GM12865 (cell line): ENCODE results near the gene RASSF5.
"Not testable (repeated sequence)": the region's sequence is repeated elsewhere in the genome, so short reads cannot be mapped to it uniquely, and the experiment has no call there.

Source experiments
- DNase-seq: peaks from one replicate; pipeline ENCODE4 v3.0.0; 2010; ENCODE audit warnings: low read depth
- H3K4me3 ChIP-seq: 2 replicates; pipeline ENCODE4 v1.5.1; 2011; ENCODE audit warnings: mild to moderate bottlenecking, low read depth, low read length, control low read depth
- TF ChIP-seq, protein P1 (sequence below): IDR thresholded peaks from 2 replicates; pipeline ENCODE4 v1.5.1; 2011; ENCODE audit warnings: low read length, control low read depth, low read depth, inconsistent platforms; ENCODE audit not compliant: insufficient read depth; ENCODE audit errors: missing control alignments

Gene RASSF5

GRCh38 chr1:206579747-206580437, 72.6 kb downstream of the RASSF5 start:
- DNase-seq, result peak; percentile 92
- H3K4me3 ChIP-seq, result peak overlapping the region; percentile 18
- TF ChIP-seq, protein P1, sequence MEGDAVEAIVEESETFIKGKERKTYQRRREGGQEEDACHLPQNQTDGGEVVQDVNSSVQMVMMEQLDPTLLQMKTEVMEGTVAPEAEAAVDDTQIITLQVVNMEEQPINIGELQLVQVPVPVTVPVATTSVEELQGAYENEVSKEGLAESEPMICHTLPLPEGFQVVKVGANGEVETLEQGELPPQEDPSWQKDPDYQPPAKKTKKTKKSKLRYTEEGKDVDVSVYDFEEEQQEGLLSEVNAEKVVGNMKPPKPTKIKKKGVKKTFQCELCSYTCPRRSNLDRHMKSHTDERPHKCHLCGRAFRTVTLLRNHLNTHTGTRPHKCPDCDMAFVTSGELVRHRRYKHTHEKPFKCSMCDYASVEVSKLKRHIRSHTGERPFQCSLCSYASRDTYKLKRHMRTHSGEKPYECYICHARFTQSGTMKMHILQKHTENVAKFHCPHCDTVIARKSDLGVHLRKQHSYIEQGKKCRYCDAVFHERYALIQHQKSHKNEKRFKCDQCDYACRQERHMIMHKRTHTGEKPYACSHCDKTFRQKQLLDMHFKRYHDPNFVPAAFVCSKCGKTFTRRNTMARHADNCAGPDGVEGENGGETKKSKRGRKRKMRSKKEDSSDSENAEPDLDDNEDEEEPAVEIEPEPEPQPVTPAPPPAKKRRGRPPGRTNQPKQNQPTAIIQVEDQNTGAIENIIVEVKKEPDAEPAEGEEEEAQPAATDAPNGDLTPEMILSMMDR, result no peak

GRCh38 chr1:206580438-206581113, 73.2 kb downstream of the RASSF5 start:
- peak overlapping the region; percentile 11; the same call in 1 of the 2 replicates for H3K4me3 ChIP-seq
- TF ChIP-seq, protein P1, result no peak
- DNase-seq, result no peak

GRCh38 chr1:206581114-206581497, 73.8 kb downstream of the RASSF5 start:
- not testable (repeated sequence) for H3K4me3 ChIP-seq, DNase-seq

- peak; percentile 28 for DNase-seq
- H3K4me3 ChIP-seq, result no peak overlapping the region
- TF ChIP-seq, protein P1, result no peak
These were observed 74.2 kb downstream of the RASSF5 start for GRCh38 chr1:206581571-206581981.

DNA sequence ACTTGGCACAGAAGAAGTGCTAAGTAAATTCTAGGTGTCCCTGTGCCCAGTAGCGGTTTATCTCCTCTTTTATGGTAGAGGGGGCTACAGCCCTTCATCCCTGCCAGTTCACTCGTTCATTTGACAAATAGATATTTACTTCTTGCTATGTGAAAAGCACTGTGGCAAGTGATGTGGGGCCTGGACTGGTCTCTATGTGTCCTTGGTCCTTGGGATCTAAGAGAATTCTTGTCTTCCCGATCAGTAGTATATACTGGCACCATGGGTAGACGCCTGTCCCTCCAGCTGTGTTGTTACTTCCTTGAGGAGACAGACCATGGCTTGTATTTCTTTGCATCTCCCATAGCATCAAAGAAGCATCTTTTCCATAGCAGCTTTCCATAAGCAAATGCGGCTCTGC, 75.2 kb downstream of the RASSF5 start:
- TF ChIP-seq, protein P1, result no peak
- DNase-seq, result no peak
- no peak overlapping the region for H3K4me3 ChIP-seq

GRCh38 chr1:206582971-206583706, 75.8 kb downstream of the RASSF5 start:
- DNase-seq, result no peak
- TF ChIP-seq, protein P1, result no peak
- no peak overlapping the region for H3K4me3 ChIP-seq

DNA sequence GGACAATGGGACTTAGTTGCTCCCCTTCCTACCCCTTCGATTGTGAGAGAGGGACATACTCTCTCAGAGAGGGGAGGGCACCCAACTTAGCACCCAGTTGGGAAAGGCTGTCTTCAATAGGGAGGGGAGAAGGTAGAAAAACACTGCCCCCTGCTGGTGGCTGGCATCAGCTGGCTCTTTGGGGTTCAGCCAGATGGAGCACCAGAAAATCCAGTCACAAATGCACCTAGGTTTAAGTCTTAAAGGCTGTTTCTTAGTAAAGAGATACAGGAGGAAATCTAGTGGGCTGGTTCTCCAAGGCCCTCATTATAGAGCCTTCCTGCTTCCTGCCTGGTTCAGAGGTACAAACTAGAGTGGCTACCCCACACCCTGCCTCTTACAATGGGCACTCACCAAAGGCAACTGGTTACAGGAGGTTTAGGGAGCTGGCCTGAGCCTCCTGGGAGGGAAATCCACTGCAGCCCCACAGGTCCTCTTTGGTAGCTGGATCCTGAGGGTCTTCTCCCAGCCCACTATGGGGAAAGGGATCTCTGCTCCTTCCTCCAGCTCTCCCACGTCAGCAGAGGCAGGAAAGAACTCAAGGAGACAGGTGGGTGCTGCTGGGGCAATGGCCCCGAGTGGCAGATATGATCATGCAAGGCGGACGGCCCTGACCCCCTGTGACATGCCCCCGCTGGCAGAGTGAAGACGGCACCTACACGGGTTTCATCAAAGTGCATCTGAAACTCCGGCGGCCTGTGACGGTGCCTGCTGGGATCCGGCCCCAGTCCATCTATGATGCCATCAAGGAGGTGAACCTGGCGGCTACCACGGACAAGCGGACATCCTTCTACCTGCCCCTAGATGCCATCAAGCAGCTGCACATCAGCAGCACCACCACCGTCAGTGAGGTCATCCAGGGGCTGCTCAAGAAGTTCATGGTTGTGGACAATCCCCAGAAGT, 76.6 kb downstream of the RASSF5 start:
- DNase-seq, result peak; percentile 84
- H3K4me3 ChIP-seq, result no peak overlapping the region
- TF ChIP-seq, protein P1, result peak; percentile 90
